ENCODE measurements around the gene DPP9. TPM values are rescaled to one million over a fixed set of nuclear protein-coding genes. Genes with fewer than 3 reads are reported as not detected.
A peak's percentile ranks its signal among the peaks of the same experiment; 100 is the strongest.

Gene DPP9
- total and polyA plus RNA-seq, 2 of the 13 experiments (the other 11 are each of a cell fraction or from before 2014, with no cell fraction given) = 8.4 to 25.8 TPM

DNA sequence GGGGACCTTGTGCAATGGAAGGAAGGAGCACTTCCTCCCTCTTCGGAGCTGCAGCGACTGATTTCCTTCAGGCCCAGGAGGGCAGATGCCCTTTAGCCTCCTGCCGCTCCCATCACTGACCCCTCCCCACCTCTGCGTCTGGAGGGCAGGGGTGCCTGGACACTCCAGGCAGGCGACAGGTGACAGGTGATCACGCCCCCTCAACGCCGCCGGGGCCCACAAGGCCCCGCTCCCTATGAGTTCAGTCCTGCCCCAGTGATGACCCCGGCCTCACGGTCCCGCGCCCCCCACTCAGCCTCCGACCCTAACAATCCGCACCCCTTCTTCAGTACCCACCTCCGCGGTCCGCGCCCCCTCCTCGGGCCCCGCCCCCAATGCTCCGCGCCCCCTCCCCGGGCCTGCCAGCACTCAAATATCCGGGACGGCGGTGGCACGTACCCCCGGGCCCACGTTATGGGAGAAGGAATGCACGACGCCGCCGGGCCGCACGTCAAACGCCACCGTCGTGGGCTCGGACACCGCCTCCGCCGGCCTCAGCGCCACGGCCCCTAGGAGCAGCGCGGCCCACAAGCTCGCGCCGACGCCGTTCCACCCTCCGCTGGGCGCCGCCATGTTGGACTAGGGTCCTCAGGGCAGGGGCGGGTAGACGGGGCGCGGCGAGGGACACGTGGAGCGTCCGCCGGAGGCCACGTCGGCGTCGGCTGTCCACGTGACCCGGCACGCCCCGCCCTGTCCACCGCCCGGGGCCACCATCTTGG, 53.7 kb downstream of the DPP9 start, which contains the start of gene MYDGF (continued):
- TF ChIP-seq, protein P1, sequence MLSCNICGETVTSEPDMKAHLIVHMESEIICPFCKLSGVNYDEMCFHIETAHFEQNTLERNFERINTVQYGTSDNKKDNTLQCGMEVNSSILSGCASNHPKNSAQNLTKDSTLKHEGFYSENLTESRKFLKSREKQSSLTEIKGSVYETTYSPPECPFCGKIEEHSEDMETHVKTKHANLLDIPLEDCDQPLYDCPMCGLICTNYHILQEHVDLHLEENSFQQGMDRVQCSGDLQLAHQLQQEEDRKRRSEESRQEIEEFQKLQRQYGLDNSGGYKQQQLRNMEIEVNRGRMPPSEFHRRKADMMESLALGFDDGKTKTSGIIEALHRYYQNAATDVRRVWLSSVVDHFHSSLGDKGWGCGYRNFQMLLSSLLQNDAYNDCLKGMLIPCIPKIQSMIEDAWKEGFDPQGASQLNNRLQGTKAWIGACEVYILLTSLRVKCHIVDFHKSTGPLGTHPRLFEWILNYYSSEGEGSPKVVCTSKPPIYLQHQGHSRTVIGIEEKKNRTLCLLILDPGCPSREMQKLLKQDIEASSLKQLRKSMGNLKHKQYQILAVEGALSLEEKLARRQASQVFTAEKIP (CRISPR knock-in tag; IDR thresholded peaks at IDR 0.05; ENCODE audit: borderline replicate concordance) = no peak
- TF ChIP-seq ZNF562 (CRISPR knock-in tag; IDR thresholded peaks at IDR 0.05; ENCODE audit: borderline replicate concordance) (no peak), FOSL1 (CRISPR knock-in tag; IDR thresholded peaks at IDR 0.05; ENCODE audit: borderline replicate concordance) (no peak), SAFB2 (CRISPR knock-in tag; IDR thresholded peaks at IDR 0.05; ENCODE audit: borderline replicate concordance, low read depth) (peak; percentile 45), EZH2 (conservative IDR thresholded peaks at IDR 0.05; ENCODE audit: low read depth, low read length) (no peak), ZFYVE20 (CRISPR knock-in tag; IDR thresholded peaks at IDR 0.05; ENCODE audit: borderline replicate concordance, low read depth) (no peak), MYNN (CRISPR knock-in tag; IDR thresholded peaks at IDR 0.05; ENCODE audit: low read depth) (no peak), ZNF547 (CRISPR knock-in tag; IDR thresholded peaks at IDR 0.05) (no peak; the same call in 1 of the 2 replicates), ISX (CRISPR knock-in tag; conservative IDR thresholded peaks at IDR 0.05) (no peak), ZNF777 (CRISPR knock-in tag; IDR thresholded peaks at IDR 0.05) (peak; percentile 82), PRPF4 (IDR thresholded peaks at IDR 0.05; ENCODE audit: low read depth, low read length, poor library complexity, severe bottlenecking) (no peak), KMT2B (CRISPR knock-in tag; IDR thresholded peaks at IDR 0.05) (0 out of 2 replicates have a peak, but pooled peaks have one; percentile 10), BORCS8-MEF2B (CRISPR knock-in tag; IDR thresholded peaks at IDR 0.05) (peak; percentile 58; the same call in 1 of the 2 replicates), ZNF24 (IDR thresholded peaks at IDR 0.05) (no peak), ZNF709 (CRISPR knock-in tag; IDR thresholded peaks at IDR 0.05) (0 out of 2 replicates have a peak, but pooled peaks have one; percentile 21), NCOA2 (CRISPR knock-in tag; IDR thresholded peaks at IDR 0.05) (no peak), XBP1 (CRISPR knock-in tag; IDR thresholded peaks at IDR 0.05) (peak; percentile 99), MAZ (IDR thresholded peaks at IDR 0.05; ENCODE audit: borderline replicate concordance, low read depth, low read length) (peak; percentile 50; the same call in 1 of the 2 replicates), MAZ (CRISPR knock-in tag; IDR thresholded peaks at IDR 0.05; ENCODE audit: low read depth) (peak; percentile 83), TCF7L2 (IDR thresholded peaks at IDR 0.05; ENCODE audit: low read depth, low read length) (no peak), ZNF749 (CRISPR knock-in tag; IDR thresholded peaks at IDR 0.05; ENCODE audit: borderline replicate concordance) (no peak)
- TF ChIP-seq, protein P2, sequence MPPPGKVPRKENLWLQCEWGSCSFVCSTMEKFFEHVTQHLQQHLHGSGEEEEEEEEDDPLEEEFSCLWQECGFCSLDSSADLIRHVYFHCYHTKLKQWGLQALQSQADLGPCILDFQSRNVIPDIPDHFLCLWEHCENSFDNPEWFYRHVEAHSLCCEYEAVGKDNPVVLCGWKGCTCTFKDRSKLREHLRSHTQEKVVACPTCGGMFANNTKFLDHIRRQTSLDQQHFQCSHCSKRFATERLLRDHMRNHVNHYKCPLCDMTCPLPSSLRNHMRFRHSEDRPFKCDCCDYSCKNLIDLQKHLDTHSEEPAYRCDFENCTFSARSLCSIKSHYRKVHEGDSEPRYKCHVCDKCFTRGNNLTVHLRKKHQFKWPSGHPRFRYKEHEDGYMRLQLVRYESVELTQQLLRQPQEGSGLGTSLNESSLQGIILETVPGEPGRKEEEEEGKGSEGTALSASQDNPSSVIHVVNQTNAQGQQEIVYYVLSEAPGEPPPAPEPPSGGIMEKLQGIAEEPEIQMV (CRISPR knock-in tag; IDR thresholded peaks at IDR 0.05; ENCODE audit: low read depth) = peak; percentile 83; the same call in 1 of the 2 replicates
- TF ChIP-seq, protein P3, sequence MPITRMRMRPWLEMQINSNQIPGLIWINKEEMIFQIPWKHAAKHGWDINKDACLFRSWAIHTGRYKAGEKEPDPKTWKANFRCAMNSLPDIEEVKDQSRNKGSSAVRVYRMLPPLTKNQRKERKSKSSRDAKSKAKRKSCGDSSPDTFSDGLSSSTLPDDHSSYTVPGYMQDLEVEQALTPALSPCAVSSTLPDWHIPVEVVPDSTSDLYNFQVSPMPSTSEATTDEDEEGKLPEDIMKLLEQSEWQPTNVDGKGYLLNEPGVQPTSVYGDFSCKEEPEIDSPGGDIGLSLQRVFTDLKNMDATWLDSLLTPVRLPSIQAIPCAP (CRISPR knock-in tag; IDR thresholded peaks at IDR 0.05; ENCODE audit: low read depth) = no peak
